Hepatocyte (in vitro differentiated cells): ENCODE data around the gene KLHL42. TPM values are rescaled to one million over a fixed set of nuclear protein-coding genes. Genes with fewer than 3 reads are reported as not detected.

ENCODE experiments used
- DNase-seq: peaks from one replicate; pipeline ENCODE4 v3.0.0-alpha.2; 2016; ENCODE audit warnings: low spot score
- H2AFZ ChIP-seq: fragments of 200-600 bp; sonication (generic); 2 replicates; pipeline ENCODE4 v1.6.0; 2016; ENCODE audit warnings: antibody characterized with exemption, mild to moderate bottlenecking
- H3K27ac ChIP-seq: fragments of 200-600 bp; sonication (generic); 2 replicates; pipeline ENCODE4 v1.5.1; 2016; ENCODE audit warnings: mild to moderate bottlenecking
- H3K27me3 ChIP-seq: fragments of 200-600 bp; sonication (generic); 2 replicates; pipeline ENCODE4 v1.6.1; 2016
- H3K36me3 ChIP-seq: fragments of 200-600 bp; sonication (generic); replicated peaks from 2 replicates; pipeline ENCODE4 v1.5.1; 2016; ENCODE audit warnings: low read depth; ENCODE audit not compliant: insufficient read depth
- H3K4me1 ChIP-seq: fragments of 200-600 bp; sonication (generic); 2 replicates; pipeline ENCODE4 v1.5.1; 2016; ENCODE audit warnings: mild to moderate bottlenecking, moderate library complexity; ENCODE audit not compliant: insufficient read depth
- H3K4me2 ChIP-seq: fragments of 200-600 bp; sonication (generic); 2 replicates; pipeline ENCODE4 v1.6.0; 2016
- H3K4me3 ChIP-seq: fragments of 200-600 bp; sonication (generic); 2 replicates; pipeline ENCODE4 v1.5.1; 2016; ENCODE audit warnings: mild to moderate bottlenecking
- H3K79me2 ChIP-seq: fragments of 200-600 bp; sonication (generic); 2 replicates; pipeline ENCODE4 v1.6.0; 2017; ENCODE audit warnings: mild to moderate bottlenecking
- H3K9me2 ChIP-seq: fragments of 200-600 bp; sonication (generic); replicated peaks from 2 replicates; pipeline ENCODE4 v1.6.0; 2017; ENCODE audit warnings: mild to moderate bottlenecking; ENCODE audit not compliant: insufficient read depth
- H3K9me3 ChIP-seq: fragments of 200-600 bp; sonication (generic); 2 replicates; pipeline ENCODE4 v1.5.1; 2016; ENCODE audit warnings: low read depth, mild to moderate bottlenecking
- H4K20me1 ChIP-seq: fragments of 200-600 bp; sonication (generic); 2 replicates; pipeline ENCODE4 v1.6.0; 2016; ENCODE audit warnings: mild to moderate bottlenecking; ENCODE audit not compliant: insufficient read depth, poor library complexity, severe bottlenecking
- CTCF ChIP-seq: fragments of 200-600 bp; sonication (generic); IDR thresholded peaks from 2 replicates; pipeline ENCODE4 v1.5.1; 2016; ENCODE audit warnings: antibody characterized with exemption, mild to moderate bottlenecking; ENCODE audit not compliant: poor library complexity
- EZH2 ChIP-seq: fragments of 200-600 bp; sonication (generic); IDR thresholded peaks from 2 replicates; pipeline ENCODE4 v1.6.1; 2016; ENCODE audit warnings: antibody characterized with exemption, mild to moderate bottlenecking, borderline replicate concordance
- EZH2phosphoT487 ChIP-seq: fragments of 200-600 bp; sonication (generic); IDR thresholded peaks from one replicate; pipeline ENCODE4 v1.6.1; 2018; ENCODE audit warnings: antibody characterized with exemption, mild to moderate bottlenecking, low read depth, moderate library complexity; ENCODE audit not compliant: unreplicated experiment, severe bottlenecking
- WGBS: methylation state at CpG from one replicate; pipeline ENCODE4 v1.1.6; 2016; ENCODE audit warnings: low lambda C conversion rate; ENCODE audit errors: missing lambda C conversion rate; 5-methylcytosine and 5-hydroxymethylcytosine counted together
- polyA plus RNA-seq: library from polyadenylated mRNA; unstranded; fragments of >200 nt; fragmentation: Nextera tagmentation; extraction: Ambion mirVana; gene quantifications from 2 replicates; pipeline ENCODE4 v1.2.1, GENCODE V29; 2016
- total RNA-seq: library from RNA; depleted of rRNA; stranded (reverse); fragments of >200 nt; gene quantifications from 2 replicates; pipeline ENCODE4 v1.2.3, GENCODE V29; 2014

The KLHL42 gene
- total and polyA plus RNA-seq, 2 experiments from 2014 or later, result 13.5 to 14.4 TPM

DNA sequence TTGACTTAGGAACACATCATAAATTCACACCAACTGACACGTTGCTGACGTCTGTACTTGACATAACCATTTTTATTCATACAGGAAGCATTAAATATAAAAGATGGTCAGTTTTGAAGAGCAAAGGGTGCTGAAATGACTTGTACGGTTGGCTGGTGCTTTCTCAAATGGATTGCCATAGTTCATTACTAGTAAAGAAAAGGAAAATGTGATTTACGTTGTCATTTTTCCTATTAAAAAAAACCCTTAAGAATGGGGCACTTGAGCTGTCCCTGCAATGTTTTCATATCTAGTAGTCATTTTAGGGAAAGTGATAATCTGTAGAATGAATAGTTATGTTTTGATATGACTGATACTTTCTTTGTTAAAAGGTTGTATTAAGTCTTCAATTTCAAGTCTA, 22.5 kb downstream of the KLHL42 start:
- H3K4me1 ChIP-seq, result no peaks in the 10 kb centered on the region
- no peak overlapping the region for H3K4me2 ChIP-seq
- whole genome bisulfite sequencing, result 88% methylated on average over 4 of the region's 4 CpGs
- no peaks in the 10 kb centered on the region for H3K79me2 ChIP-seq
- H3K27ac ChIP-seq, result no peak overlapping the region
- H3K4me3 ChIP-seq, result no peak overlapping the region
- no peaks in the 10 kb centered on the region for H3K9me3 ChIP-seq
- no peaks in the 10 kb centered on the region for H3K9me2 ChIP-seq
- TF ChIP-seq EZH2 (no peak), EZH2phosphoT487 (no peak), CTCF (no peak)
- H3K36me3 ChIP-seq, result no peaks in the 10 kb centered on the region
- no peak overlapping the region for H2AFZ ChIP-seq
- no peaks in the 10 kb centered on the region for H4K20me1 ChIP-seq
- DNase-seq, result no peak
- H3K27me3 ChIP-seq, result no peaks in the 10 kb centered on the region

DNA sequence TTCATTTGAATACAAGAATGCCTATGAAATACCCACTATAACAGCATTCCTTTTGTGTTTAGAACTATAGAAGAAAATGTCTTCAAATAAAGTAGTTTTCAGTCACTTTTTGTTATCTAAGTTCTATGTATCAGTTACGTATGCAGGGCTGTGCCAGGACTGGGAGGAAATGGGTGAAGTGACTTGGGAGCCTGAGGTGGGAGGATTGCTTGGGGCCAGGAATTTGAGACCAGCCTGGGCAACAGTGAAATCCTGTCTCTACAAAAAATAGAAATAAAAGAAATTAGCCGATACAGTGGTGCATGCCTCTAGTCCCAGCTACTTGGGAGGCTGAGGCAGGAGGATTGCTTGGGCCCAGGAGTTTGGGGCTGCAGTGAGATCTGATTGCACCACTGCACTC, 22.9 kb downstream of the KLHL42 start:
- no peak overlapping the region for H3K4me2 ChIP-seq
- WGBS, result 94% methylated on average over 2 of the region's 2 CpGs

DNA sequence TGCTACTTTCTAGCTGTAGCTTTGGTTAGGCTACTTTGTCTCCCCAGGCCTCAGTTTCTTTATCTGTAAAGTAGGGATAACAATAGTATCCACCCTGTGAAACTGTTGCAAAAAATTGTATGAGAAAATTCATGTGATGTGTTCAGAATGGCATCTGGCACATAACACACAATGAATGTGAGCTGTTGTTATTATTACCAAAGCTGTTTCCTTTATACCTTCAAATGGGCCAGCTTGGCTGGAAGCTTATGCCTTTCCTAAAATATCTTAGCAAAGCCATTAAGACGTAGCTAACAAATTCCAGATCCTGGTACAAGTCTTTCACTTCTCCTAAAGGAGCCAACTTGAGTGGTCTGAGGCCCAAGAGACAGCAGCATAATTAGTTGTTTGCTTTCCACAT, 25.2 kb downstream of the KLHL42 start:
- 50% methylated on average over 1 of the region's 1 CpG for WGBS
- Histone ChIP-seq H3K36me3 (no peaks in the 10 kb centered on the region), H3K27me3 (no peaks in the 10 kb centered on the region), H3K79me2 (no peaks in the 10 kb centered on the region), H3K9me2 (no peaks in the 10 kb centered on the region), H3K27ac (no peak overlapping the region), H3K9me3 (no peaks in the 10 kb centered on the region), H3K4me2 (no peak overlapping the region), H4K20me1 (no peaks in the 10 kb centered on the region), H3K4me3 (no peak overlapping the region), H2AFZ (no peak overlapping the region), H3K4me1 (no peaks in the 10 kb centered on the region)
- TF ChIP-seq EZH2phosphoT487 (no peak), CTCF (no peak), EZH2 (no peak)
- DNase-seq, result no peak

More for the DNA sequence above, 22.9 kb downstream of the KLHL42 start:
- Histone ChIP-seq H3K9me2 (no peaks in the 10 kb centered on the region), H3K9me3 (no peaks in the 10 kb centered on the region), H3K79me2 (no peaks in the 10 kb centered on the region), H3K27me3 (no peaks in the 10 kb centered on the region), H3K27ac (no peak overlapping the region), H3K36me3 (no peaks in the 10 kb centered on the region), H3K4me3 (no peak overlapping the region), H2AFZ (no peak overlapping the region), H3K4me1 (no peaks in the 10 kb centered on the region), H4K20me1 (no peaks in the 10 kb centered on the region)
- DNase-seq, result no peak
- TF ChIP-seq CTCF (no peak), EZH2 (no peak)

GRCh38 chr12:27806259-27806658, 26.2 kb downstream of the KLHL42 start:
- H3K36me3 ChIP-seq, result no peaks in the 10 kb centered on the region
- H3K4me2 ChIP-seq, result no peak overlapping the region
- no peak overlapping the region for H3K27ac ChIP-seq
- H4K20me1 ChIP-seq, result no peaks in the 10 kb centered on the region
- H3K79me2 ChIP-seq, result no peaks in the 10 kb centered on the region
- WGBS, result 75% methylated on average over 4 of the region's 4 CpGs
- H3K9me2 ChIP-seq, result no peaks in the 10 kb centered on the region
- no peaks in the 10 kb centered on the region for H3K4me1 ChIP-seq
- no peaks in the 10 kb centered on the region for H3K9me3 ChIP-seq
- H3K4me3 ChIP-seq, result no peak overlapping the region
- no peaks in the 10 kb centered on the region for H3K27me3 ChIP-seq
- TF ChIP-seq CTCF, result no peak
- TF ChIP-seq EZH2phosphoT487, result no peak
- no peak for TF ChIP-seq EZH2
- no peak overlapping the region for H2AFZ ChIP-seq
- DNase-seq, result no peak
